Body of pancreas (tissue), 4 donors: Measurements from ENCODE around the gene GIGYF1. TPM values are rescaled to one million over a fixed set of nuclear protein-coding genes. Genes with fewer than 3 reads are reported as not detected.
A peak's percentile ranks its signal among the peaks of the same experiment; 100 is the strongest.
"Not testable (repeated sequence)": the region's sequence is repeated elsewhere in the genome, so short reads cannot be mapped to it uniquely, and the experiment has no call there.

ENCODE experiments used
- ATAC-seq: fragments of 150-250 bp; one replicate; pipeline ENCODE4 v1.9.1; 2016
- DNase-seq, 4 donors: peaks; one replicate each; pipeline ENCODE4 v3.0.0-alpha.2; 2019
- H3K27ac ChIP-seq, 4 donors: fragments of 200-600 bp; sonication (generic); 1 replicate in 3 of 4; 2 replicates in 1 of 4; pipeline versions ENCODE4 v1.5.1 to v1.6.1; 2016 to 2019; ENCODE audit warnings: mild to moderate bottlenecking in 1 of 4, mixed read lengths in 1 of 4, moderate library complexity in 1 of 4
- H3K27me3 ChIP-seq, 2 donors: fragments of 200-600 bp; sonication (generic); one replicate each; pipeline ENCODE4 v1.6.0; 2016; ENCODE audit warnings: mild to moderate bottlenecking in 1 of 2
- H3K36me3 ChIP-seq, 2 donors: fragments of 200-600 bp; sonication (generic); replicated peaks in 1 of 2; 2 replicates each; pipeline ENCODE4 v1.5.1; 2016; ENCODE audit warnings: low read depth in 2 of 2; ENCODE audit not compliant: insufficient read depth in 1 of 2
- H3K4me1 ChIP-seq: fragments of 200-600 bp; sonication (generic); one replicate; pipeline ENCODE4 v1.6.0; 2016
- H3K4me3 ChIP-seq, 2 donors: fragments of 200-600 bp; sonication (generic); 1 replicate in 1 of 2; 2 replicates in 1 of 2; pipeline ENCODE4 v1.5.1; 2016 to 2019
- H3K9me3 ChIP-seq, 3 donors: fragments of 200-600 bp; sonication (generic); 1 replicate in 2 of 3; 2 replicates in 1 of 3; pipeline ENCODE4 v1.5.1; 2016
- POLR2A ChIP-seq, 3 donors: fragments of 450-650 bp; IDR thresholded peaks; one replicate each; pipeline ENCODE4 v1.6.1; 2016; ENCODE audit warnings: antibody characterized with exemption in 3 of 3, mild to moderate bottlenecking in 2 of 3
- whole genome bisulfite sequencing, 2 donors: methylation state at CpG; one replicate each; pipeline ENCODE4 v1.1.5; 2017; 5-methylcytosine and 5-hydroxymethylcytosine counted together
- intact Hi-C: fragments of 100-400 bp; cut with DNase I; formaldehyde crosslinking; loops from one replicate; pipeline ENCODE4 v1.15.1; 2023
- total RNA-seq, 2 donors: library from RNA; depleted of rRNA; stranded (reverse); fragments of >200 nt; gene quantifications; one replicate each; pipeline ENCODE4 v1.1.0, GENCODE V29; 2016
- TF ChIP-seq, protein P1 (sequence below), 7 experiments: fragments of 450-650 bp in 4 of 7; fragments of 200-600 bp in 3 of 7; sonication (generic) in 3 of 7; IDR thresholded peaks; one replicate each; pipeline ENCODE4 v1.5.1; 2016 to 2019; ENCODE audit warnings: antibody characterized with exemption in 7 of 7

Gene GIGYF1
- total RNA-seq, 2 donors from 2014 or later, result 25.2 to 49.4 TPM

DNA sequence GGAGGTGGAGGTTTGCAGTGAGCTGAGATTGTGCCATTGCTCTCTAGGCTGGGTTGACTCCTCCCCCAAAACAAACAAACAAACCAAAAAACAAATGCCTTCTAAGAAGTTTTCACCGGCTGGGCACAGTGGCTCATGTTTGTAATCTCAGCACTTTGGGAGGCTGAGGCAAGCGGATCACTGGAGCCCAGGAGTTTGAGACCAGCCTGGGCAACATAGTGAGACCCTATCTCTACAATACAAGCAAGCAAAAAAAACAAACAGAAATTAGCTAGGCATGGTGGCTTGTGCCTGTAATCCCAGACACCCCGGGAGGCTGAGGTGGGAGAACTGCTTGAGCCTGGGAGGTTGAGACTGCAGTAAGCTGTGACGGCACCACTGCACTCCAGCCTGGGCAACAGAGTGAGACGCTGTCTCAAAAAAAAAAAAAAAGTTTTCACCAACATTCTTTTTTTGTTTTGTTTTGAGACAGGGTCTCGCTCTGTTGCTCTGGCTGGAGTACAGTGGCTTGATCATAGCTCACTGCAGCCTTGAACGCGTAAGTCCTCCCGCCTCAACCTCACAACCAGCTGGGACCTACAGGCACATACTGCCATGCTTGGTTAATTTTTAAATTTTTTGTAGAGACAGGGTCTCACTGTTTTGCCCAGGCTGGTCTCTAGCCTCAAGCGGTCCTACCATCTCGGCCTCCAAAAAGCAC, 38.0 kb upstream of the GIGYF1 start:
- no peak overlapping the region for H3K4me3 ChIP-seq
- ATAC-seq (no peak), DNase-seq (no peak)
- TF ChIP-seq, protein P1, sequence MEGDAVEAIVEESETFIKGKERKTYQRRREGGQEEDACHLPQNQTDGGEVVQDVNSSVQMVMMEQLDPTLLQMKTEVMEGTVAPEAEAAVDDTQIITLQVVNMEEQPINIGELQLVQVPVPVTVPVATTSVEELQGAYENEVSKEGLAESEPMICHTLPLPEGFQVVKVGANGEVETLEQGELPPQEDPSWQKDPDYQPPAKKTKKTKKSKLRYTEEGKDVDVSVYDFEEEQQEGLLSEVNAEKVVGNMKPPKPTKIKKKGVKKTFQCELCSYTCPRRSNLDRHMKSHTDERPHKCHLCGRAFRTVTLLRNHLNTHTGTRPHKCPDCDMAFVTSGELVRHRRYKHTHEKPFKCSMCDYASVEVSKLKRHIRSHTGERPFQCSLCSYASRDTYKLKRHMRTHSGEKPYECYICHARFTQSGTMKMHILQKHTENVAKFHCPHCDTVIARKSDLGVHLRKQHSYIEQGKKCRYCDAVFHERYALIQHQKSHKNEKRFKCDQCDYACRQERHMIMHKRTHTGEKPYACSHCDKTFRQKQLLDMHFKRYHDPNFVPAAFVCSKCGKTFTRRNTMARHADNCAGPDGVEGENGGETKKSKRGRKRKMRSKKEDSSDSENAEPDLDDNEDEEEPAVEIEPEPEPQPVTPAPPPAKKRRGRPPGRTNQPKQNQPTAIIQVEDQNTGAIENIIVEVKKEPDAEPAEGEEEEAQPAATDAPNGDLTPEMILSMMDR (IDR thresholded peaks at IDR 0.05), result no peak
- TF ChIP-seq POLR2A (IDR thresholded peaks at IDR 0.05), result no peak
- intact Hi-C loops, result no loop called here
- no peaks in the 10 kb centered on the region for H3K36me3 ChIP-seq
- 84 to 86% methylated on average over 8 to 11 of the region's 11 CpGs for WGBS, 2 donors
- H3K9me3 ChIP-seq, result no peaks in the 10 kb centered on the region
- H3K27ac ChIP-seq, result no peak overlapping the region
- no peaks in the 10 kb centered on the region for H3K4me1 ChIP-seq
- H3K27me3 ChIP-seq, result no peaks in the 10 kb centered on the region

DNA sequence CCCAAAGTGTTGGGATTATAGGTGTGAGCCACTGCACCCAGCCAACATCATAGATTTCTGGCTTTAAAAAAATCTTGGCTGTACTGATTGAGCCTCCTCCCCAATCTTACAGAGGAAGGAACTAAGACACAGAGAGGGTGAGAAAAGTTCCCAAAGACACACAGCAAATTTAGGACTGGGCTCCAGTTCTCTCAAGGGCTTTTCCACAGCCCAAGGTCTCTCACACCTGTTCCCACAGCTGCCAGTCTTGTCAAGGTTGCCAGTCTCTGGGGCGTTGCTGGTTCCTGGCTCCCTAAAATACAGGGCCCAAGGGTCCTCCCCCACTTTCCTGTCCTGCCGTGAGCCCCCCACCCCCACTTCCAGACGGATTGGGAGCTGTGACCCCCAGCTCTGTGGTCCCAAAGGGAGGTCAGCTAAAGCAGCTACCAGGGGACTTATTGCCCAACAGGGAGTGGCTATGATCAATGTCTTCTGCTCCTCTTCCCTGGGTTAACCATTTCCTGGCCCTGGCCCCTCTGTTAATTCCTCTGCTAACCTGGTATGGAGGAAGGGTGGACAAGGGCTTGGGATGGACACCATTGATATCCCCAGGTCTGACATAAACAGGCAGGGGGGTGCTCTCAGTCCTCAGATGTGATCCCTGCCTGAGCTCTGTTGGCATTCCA, 36.2 kb upstream of the GIGYF1 start:
- no peaks in the 10 kb centered on the region for H3K9me3 ChIP-seq
- no peak overlapping the region for H3K27ac ChIP-seq
- no peaks in the 10 kb centered on the region for H3K36me3 ChIP-seq
- TF ChIP-seq, protein P1 (IDR thresholded peaks at IDR 0.05), result no peak
- no peak for TF ChIP-seq POLR2A (IDR thresholded peaks at IDR 0.05)
- DNase-seq, result no peak
- intact Hi-C loops, result no loop called here
- ATAC-seq, result no peak
- 27% methylated on average over 3 of the region's 3 CpGs; no CpG with 5 or more reads in 1 of the 2 donors for WGBS, 2 donors
- H3K27me3 ChIP-seq, result no peaks in the 10 kb centered on the region
- peaks cover 6% of the 10 kb centered on the region for H3K4me1 ChIP-seq
- H3K4me3 ChIP-seq, result no peak overlapping the region

- DNase-seq (no peak), ATAC-seq (no peak)
- no peak overlapping the region for H3K27ac ChIP-seq
- peaks cover 27% of the 10 kb centered on the region for H3K4me1 ChIP-seq
- no peaks in the 10 kb centered on the region for H3K27me3 ChIP-seq
- 81 to 87% methylated on average over 8 of the region's 8 CpGs for WGBS, 2 donors
- TF ChIP-seq, protein P1 (IDR thresholded peaks at IDR 0.05), result no peak
- no peak for TF ChIP-seq POLR2A (IDR thresholded peaks at IDR 0.05)
- H3K4me3 ChIP-seq, result no peak overlapping the region
- intact Hi-C loops, result no loop called here
- no peaks in the 10 kb centered on the region for H3K36me3 ChIP-seq
- no peaks in the 10 kb centered on the region for H3K9me3 ChIP-seq
Measured at GRCh38 chr7:100728196-100728595, 34.1 kb upstream of the GIGYF1 start.

DNA sequence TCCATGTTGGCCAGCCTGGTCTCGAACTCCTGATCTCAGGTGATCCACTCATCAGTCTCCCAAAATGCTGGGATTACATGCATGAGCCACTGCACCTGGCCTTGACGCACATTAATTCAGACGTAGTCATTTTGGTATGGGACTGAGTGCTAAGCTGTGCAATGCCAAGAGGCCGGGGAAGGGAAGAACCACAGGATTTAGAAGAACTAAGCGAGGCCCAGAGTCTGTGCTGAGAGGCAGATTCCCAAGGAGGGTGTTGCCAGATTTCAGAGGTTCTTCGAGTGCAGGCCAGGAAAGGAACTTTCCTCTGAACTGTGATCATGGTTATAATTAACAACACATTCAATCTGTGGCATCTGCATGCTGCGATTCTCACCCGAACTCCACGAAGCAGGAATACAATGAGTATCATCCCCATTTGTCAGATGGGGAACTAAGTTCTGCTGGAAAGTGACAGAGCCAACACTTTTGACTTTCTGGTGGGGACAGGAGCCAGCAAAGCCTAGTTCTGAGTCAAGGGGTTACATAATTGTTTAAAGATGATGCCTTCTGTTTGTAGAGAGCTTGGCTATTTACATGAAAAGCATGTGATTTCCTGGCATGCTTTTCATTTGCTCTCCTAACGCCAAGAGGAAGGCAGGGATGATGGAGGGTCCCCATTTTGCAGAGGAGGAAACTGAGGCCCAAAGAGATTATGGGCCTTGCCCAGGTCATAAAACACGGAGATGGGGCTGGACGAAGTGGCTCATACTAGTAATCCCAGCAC, 33.1 kb upstream of the GIGYF1 start:
- no peak for DNase-seq
- ATAC-seq, result no peak
- H3K4me3 ChIP-seq, result no peak overlapping the region
- H3K27me3 ChIP-seq, result no peaks in the 10 kb centered on the region
- H3K9me3 ChIP-seq, result no peaks in the 10 kb centered on the region
- H3K4me1 ChIP-seq, result peaks cover 37% of the 10 kb centered on the region
- WGBS, 2 donors, result 68 to 70% methylated on average over 12 of the region's 12 CpGs
- no peaks in the 10 kb centered on the region for H3K36me3 ChIP-seq
- TF ChIP-seq, protein P1 (IDR thresholded peaks at IDR 0.05), result no peak
- TF ChIP-seq POLR2A (IDR thresholded peaks at IDR 0.05), result no peak
- intact Hi-C loops, result no loop called here
- H3K27ac ChIP-seq, result no peak overlapping the region

GRCh38 chr7:100724364-100724763, 30.3 kb upstream of the GIGYF1 start:
- DNase-seq, intact Hi-C loops: not testable (repeated sequence)
- H3K27ac ChIP-seq, result peak overlapping the region; percentile 77 to 92 (median 82)

More at GRCh38 chr7:100724364-100724763, 30.3 kb upstream of the GIGYF1 start:
- not testable (repeated sequence) for H3K36me3 ChIP-seq, H3K27me3 ChIP-seq, ATAC-seq, H3K4me3 ChIP-seq, H3K9me3 ChIP-seq
- WGBS, 2 donors, result 89 to 96% methylated on average over 2 of the region's 2 CpGs
- peaks cover 58% of the 10 kb centered on the region for H3K4me1 ChIP-seq
